ENCODE measurements around the gene LSAMP. TPM values are rescaled to one million over a fixed set of nuclear protein-coding genes. Genes with fewer than 3 reads are reported as not detected.

LSAMP gene
- total and polyA plus RNA-seq, 2 of the 4 experiments (the other 2 are of a cell fraction): 7.9 to 8.0 TPM

- dilution Hi-C loops (cut with HindIII; ENCODE audit: low sequenced_read_pairs, unreplicated experiment) (no loop called here), intact Hi-C loops (cut with micrococcal nuclease) (no loop called here), in situ Hi-C loops (cut with MboI; ENCODE audit: low sequenced_read_pairs) (no loop called here)
- Histone ChIP-seq H2AFZ (replicated peaks; ENCODE audit: low read length, poor library complexity) (no peak overlapping the region), H2BK20ac (ENCODE audit: low read depth, low read length) (no peak overlapping the region), H2AK9ac (replicated peaks; ENCODE audit: low read depth, low read length, poor library complexity) (no peak overlapping the region), H3K4ac (ENCODE audit: low read depth, low read length) (no peak overlapping the region), H3K36me3 (ENCODE audit: control insufficient read depth, insufficient read depth, low read length) (no peaks in the 10 kb centered on the region), H2BK15ac (ENCODE audit: low read depth, low read length) (no peak overlapping the region), H3K18ac (ENCODE audit: low read depth, low read length) (no peak overlapping the region), H3K9me3 (ENCODE audit: control insufficient read depth, insufficient read depth, low read length) (no peaks in the 10 kb centered on the region), H3K4me1 (ENCODE audit: control insufficient read depth, insufficient read depth, low read length) (no peaks in the 10 kb centered on the region), H4K91ac (ENCODE audit: insufficient read depth, low read depth, low read length) (no peak overlapping the region), H3K27me3 (ENCODE audit: control insufficient read depth, insufficient read depth, low read length) (no peaks in the 10 kb centered on the region), H3K23ac (ENCODE audit: low read depth, low read length) (no peak overlapping the region), H3K56ac (ENCODE audit: extremely low read depth, insufficient read depth, low read length) (no peak overlapping the region), H4K20me1 (ENCODE audit: insufficient read depth, low read length) (no peaks in the 10 kb centered on the region), H3K14ac (replicated peaks; ENCODE audit: low read depth, low read length) (no peak overlapping the region), H3K4me2 (ENCODE audit: low read depth, low read length) (no peak overlapping the region), H3K4me3 (ENCODE audit: insufficient read depth, low read depth, low read length) (no peak overlapping the region), H2AK5ac (ENCODE audit: low read depth, low read length) (no peak overlapping the region), H3K9ac (ENCODE audit: low read depth, low read length) (no peak overlapping the region), H2BK120ac (ENCODE audit: low read depth, low read length) (no peak overlapping the region), H4K8ac (ENCODE audit: low read depth in 2 of 2, low read length in 2 of 2) (no peak overlapping the region), H3K9me1 (ENCODE audit: insufficient read depth, low read length) (no peaks in the 10 kb centered on the region), H2BK5ac (ENCODE audit: low read depth, low read length, poor library complexity, severe bottlenecking) (no peak overlapping the region), H3K27ac (ENCODE audit: insufficient read depth, low read length) (no peak overlapping the region), H4K5ac (ENCODE audit: low read depth, low read length) (no peak overlapping the region), H3K79me1 (ENCODE audit: low read depth in 1 of 2, low read length in 2 of 2) (no peaks in the 10 kb centered on the region)
- no peak for DNase-seq
- CTCF ChIA-PET: no interaction called here
- no TSS peak for BruUV-seq (replicated peaks)
- no CpG with 5 or more reads among the region's 1 CpG for WGBS, 2 experiments (ENCODE audit: extremely low coverage in 2 of 2, insufficient read length in 1 of 2)
- ATAC-seq (ENCODE audit: low read depth): no peak
- no peak for TF ChIP-seq MAZ (IDR thresholded peaks at IDR 0.05; ENCODE audit: borderline replicate concordance, low read depth, low read length)
- TF ChIP-seq SMC3 (IDR thresholded peaks at IDR 0.05; ENCODE audit: low read depth, low read length): no peak
- TF ChIP-seq NFE2L2 (IDR thresholded peaks at IDR 0.05; ENCODE audit: low read depth, low read length): no peak
- no peak for TF ChIP-seq ELK1 (IDR thresholded peaks at IDR 0.05; ENCODE audit: borderline replicate concordance, low read depth, low read length)
- TF ChIP-seq CEBPB (IDR thresholded peaks at IDR 0.05; ENCODE audit: low read depth, low read length): no peak
- no peak for TF ChIP-seq FOS (IDR thresholded peaks at IDR 0.05; ENCODE audit: low read depth, low read length)
- no peak for TF ChIP-seq USF2 (IDR thresholded peaks at IDR 0.05; ENCODE audit: low read depth, low read length)
- no peak for TF ChIP-seq RAD21 (IDR thresholded peaks at IDR 0.05; ENCODE audit: low read length)
- TF ChIP-seq BHLHE40 (IDR thresholded peaks at IDR 0.05; ENCODE audit: low read depth, low read length): no peak
- TF ChIP-seq MXI1 (IDR thresholded peaks at IDR 0.05; ENCODE audit: borderline replicate concordance, low read depth, low read length): no peak
- TF ChIP-seq CTCF (conservative IDR thresholded peaks at IDR 0.05; ENCODE audit: low read depth, low read length): no peak
- no peak for TF ChIP-seq POLR2A (IDR thresholded peaks at IDR 0.05; ENCODE audit: low read depth, low read length)
- POLR2A ChIA-PET (ENCODE audit: unreplicated experiment): no interaction called here
Observed at GRCh38 chr3:116285781-116286421, 159.4 kb downstream of the LSAMP start.
